ENCODE measurements around the gene SLC51A.
A peak's percentile ranks its signal among the peaks of the same experiment; 100 is the strongest.
"Not testable (repeated sequence)": the region's sequence is repeated elsewhere in the genome, so short reads cannot be mapped to it uniquely, and the experiment has no call there.

The SLC51A gene

DNA sequence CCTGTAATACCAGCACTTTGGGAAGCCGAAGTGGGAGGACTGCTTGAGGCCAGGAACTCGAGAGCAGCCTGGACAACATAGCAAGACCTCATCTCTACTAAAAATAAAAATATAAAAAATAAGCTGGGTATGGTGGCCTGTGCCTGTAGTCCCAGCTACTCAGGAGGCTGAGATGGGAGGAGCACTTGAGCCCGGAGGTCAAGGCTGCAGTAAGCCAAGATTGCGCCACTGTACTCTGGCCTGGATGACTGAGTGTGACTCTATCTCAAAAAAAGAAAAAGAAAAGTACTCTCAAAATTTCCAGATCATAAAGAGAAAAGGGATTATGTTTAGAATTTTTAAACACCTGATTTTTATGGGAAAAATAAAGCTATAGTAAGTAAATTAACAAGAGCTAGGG is 24.1 kb downstream of the SLC51A start:
- no peak for DNase-seq (ENCODE audit: low spot score)

DNA sequence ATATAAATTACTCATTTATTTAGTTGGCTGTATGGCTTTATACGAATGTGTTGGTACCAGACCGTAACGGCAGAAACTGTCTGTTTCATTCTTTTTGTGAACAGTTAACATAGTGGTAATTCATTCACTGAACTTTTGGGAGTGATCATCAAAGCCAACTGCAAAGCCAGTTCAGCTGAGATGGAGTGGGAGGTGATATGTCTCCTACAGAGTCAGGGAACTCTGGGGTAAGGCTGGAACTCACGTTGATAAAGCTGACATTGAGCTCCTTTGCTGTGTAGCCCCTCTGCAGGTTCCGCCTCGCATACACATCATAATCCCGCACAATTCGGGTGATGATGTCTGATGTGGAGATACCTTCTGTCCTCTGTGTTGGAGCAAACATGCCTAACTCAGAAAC is 25.4 kb downstream of the SLC51A start:
- DNase-seq (ENCODE audit: low spot score), result no peak

DNA sequence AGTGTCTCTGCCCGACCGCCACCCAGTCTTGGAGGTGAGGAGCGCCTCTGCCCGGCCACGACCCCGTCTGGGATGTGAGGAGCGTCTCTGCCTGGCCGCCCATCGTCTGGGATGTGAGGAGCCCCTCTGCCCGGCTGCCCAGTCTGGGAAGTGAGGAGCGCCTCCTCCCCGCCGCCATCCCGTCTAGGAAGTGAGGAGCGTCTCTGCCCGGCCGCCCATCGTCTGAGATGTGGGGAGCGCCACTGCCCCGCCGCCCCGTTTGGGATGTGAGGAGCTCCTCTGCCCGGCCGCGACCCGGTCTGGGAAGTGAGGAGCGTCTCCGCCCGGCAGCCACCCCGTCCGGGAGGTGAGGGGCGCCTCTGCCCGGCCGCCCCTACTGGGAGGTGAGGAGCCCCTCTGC is 27.8 kb downstream of the SLC51A start:
- DNase-seq (ENCODE audit: low spot score), result not testable (repeated sequence)

DNA sequence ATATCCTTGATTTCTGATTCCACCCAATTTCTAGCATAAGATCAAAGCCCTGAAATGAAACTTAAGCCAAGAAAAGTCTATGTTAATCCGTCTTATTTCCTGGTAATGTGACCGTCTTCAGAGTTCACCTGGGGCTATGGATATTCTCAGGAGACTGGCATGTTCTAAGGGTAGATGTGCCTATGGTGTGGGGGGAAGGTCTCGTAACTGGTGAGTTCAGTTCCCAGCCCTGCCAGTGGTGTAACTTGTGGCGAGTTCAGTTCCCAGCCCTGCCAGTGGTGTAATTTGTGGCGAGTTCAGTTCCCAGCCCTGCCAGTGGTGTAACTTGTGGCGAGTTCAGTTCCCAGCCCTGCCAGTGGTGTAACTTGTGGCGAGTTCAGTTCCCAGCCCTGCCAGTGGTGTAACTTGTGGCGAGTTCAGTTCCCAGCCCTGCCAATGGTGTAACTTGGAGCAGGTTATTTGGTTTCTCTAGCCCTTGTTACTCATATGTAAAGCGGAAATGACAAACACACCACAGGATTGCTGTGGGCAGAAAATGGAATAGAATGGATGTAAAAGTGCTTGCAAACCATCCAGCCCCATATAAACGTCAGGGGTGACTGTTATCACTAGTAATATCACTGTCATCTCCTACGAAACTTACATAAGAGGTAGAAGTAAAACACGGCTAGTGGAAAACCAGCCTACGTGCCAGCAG is 30.4 kb downstream of the SLC51A start:
- peak; percentile 32 for DNase-seq (ENCODE audit: low spot score)

DNA sequence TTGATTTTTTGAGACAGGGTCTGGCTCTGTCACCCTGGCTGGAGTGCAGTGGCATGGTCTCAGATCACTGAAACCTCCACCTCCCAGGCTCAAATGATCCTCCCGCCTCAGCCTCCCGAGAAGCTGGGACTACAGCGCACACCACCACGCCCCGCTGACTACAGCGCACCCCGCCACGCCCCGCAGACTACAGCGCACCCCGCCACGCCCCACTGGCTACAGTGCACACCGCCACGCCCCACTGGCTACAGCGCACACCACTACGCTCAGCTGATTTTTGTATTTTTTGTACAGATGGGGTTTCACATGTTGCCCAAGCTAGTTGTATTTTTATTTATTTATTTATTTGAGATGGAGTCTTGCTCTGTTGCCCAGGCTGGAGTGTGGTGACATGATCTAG is 35.6 kb downstream of the SLC51A start:
- no peak for DNase-seq (ENCODE audit: low spot score)

DNA sequence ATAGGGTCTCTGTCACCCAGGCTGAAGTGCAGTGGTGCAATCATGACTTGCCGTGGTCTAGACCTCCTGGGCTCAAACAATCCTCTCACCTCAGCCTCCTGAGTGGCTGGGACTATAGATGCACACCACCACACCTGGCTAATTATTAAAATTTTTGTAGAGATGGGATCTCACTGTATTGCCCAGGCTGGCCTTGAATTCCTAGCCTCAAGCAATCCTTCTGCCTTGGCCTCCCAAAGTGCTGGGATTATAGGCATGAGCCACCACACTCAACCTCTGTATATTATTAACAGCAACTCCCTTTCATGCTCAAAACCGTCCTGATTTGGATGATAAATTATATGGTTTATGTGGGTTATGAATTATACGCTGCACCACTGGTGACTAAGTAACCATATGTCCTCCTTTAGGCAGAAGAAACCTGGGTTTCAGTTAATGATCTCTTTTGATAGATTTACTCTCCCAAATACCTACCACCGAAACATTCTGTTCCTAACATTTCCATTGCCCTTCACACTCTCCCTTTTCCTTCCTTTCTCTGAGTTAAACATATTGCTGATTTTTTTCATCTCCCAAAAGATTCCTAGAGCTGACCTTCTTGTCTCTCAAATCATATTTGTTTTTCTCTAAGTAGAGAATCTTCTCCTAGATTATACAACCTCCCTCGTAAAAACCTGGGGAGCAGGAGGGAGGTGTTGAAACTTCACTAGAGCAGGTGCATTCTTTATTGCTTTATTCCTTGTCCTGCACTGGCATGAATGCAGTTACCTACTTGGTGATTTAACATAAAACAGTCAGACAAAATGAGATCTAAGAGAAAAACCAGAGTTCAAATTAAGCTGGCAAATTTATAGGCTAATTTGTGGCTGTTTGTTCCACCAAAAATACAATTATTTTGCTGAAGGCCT is 38.3 kb downstream of the SLC51A start:
- DNase-seq (ENCODE audit: low spot score), result no peak

DNA sequence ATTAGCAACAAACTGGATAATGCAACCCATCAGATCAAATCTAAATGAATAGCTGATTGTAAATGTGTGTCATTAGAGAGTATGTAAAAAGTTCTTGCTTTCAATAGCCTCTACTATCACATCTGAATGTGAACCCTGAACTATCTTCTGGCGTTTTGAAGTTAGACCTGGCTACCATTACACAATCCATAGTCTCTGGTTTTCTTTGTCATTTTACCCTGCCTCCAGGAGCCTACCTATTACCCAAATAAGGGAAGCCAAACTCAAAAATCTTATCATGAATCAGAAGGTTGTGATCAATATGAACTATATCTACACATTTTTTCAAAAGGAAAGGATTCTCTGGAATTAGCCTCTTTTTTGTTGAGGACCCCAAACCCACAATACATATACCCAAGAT is 39.4 kb downstream of the SLC51A start:
- no peak for DNase-seq (ENCODE audit: low spot score)

DNA sequence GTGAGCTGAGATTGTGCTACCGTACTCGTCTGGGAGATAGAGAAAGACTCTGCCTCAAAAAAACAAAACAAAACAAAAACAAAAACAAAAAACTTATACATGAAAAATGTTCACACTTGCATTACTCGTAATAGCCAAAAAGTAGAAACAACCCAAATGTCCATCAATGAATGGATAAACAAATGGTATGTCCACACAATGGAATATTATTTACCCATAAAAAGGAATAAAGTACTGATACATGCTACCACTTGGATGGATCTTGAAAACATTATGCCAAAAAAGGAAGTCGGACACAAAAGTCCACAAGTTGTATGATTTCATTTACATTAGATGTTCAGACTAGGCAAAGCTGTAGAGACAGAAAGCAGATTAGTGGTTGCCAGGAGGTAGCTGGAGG is 44.5 kb downstream of the SLC51A start:
- DNase-seq (ENCODE audit: low spot score), result no peak

DNA sequence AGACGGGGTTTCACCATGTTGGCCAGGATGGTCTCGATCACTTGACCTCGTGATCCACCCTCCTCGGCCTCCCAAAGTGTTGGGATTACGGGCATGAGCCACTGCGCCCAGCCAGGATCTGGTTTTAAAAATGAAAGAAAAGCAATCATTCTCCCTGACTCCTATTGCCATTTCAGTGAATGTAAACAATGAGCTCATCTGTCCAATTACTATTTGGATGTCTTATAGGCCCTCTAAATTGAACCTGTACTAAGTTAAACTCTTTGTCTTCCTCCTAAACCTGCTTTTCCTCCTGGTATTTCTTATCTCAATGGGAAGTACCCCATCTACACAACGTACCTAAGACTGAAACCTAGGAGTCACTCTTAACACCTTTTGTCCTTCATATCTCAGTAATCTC is 47.5 kb downstream of the SLC51A start:
- DNase-seq (ENCODE audit: low spot score), result no peak

DNA sequence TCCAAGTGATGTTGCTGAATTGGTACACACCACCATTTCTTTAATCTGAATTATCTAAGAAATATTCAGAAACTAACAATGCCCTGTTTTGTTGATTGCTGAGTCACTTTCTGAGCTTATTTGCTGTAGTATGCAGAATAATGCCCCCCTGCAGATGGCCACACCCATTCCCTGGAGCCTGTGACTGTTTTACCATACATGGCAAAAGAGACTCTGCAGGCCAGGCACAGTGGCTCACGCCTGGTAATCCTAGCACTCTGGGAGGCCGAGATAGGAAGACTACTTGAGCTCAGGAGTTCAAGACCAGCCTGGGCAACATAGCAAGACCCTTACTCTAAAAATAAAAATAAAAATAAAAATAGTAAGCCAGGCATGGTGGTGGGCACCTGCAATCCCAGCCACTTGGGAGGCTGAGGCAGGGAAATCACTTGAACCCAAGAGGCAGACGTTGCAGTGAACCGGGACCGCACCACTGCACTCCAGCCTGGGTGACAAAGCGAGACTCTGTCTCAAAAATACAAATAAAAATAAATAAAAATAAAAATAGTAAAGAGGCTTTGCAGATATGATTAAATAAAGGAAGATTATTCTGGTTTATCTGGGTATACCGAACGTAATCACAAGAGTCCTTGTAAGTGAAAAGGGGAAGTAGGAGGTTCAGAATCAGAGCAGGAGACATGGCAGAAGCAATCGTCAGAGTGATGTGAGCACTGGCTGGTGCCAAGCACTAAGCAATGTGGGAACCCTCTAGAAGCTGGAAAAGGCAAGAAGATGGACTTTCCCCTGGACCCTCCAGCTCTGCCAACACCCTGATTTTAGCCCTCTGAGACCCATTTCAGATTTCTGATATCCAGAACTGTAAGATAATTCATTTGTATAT is 52.2 kb downstream of the SLC51A start:
- DNase-seq (ENCODE audit: low spot score), result peak; percentile 62

DNA sequence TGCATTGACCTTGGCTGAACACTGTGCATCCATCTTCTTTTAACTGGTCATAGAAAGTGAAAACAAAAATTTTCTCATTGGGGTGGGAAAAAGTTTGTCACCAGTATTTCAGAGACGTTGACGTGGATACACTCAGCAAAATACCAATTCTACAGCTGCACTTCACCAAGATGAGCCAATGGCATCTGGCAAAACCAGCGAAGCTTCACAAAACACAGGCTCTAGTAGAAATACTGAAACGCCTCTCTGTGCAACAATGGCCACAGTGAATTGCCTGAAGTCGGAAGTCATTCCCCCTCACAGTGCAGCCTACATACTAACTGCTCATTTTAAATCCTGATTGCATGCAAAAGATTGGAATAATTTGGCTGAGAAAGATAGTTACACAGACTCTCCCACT is 54.2 kb downstream of the SLC51A start:
- DNase-seq (ENCODE audit: low spot score), result no peak

DNA sequence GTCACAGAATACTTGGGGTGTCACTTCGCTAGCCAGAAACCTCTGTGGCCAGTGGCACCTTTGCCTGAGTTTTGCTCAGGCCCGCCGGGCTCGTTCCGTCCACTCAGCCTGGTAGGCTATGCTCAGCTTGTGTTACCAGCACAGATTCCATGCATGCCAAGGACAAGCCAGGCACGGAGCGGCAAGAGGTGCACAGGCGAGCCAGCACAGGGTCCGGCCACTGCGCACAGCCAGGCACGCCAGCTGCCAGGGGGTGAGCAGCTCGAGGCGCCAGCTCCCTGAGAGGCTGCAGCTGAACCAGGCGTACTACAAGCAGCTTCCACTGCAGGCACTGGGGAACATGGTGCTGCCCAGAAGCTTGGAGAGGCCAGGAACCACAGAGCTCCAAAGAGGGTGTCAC is 56.5 kb downstream of the SLC51A start:
- no peak for DNase-seq (ENCODE audit: low spot score)

DNA sequence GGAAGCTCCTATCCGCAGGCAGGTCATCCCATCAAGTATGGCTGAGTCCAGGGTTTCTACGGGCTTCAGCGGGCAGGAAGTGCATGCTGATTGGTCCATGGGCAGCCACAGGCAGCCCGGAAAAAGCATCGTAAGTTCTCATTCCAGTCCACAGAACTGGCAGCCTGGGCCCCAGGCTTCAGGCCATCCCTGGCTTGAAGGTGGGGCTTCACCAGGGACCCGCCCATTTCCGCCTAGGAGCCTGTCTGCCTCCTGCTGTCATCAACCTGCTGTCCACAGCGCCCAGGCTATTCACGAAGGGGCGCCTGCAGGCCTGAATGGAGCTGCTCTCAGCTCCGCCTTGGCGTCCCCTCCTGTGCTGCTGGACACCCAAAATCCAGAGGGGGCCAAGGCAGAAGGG is 57.3 kb downstream of the SLC51A start:
- DNase-seq (ENCODE audit: low spot score), result no peak

DNA sequence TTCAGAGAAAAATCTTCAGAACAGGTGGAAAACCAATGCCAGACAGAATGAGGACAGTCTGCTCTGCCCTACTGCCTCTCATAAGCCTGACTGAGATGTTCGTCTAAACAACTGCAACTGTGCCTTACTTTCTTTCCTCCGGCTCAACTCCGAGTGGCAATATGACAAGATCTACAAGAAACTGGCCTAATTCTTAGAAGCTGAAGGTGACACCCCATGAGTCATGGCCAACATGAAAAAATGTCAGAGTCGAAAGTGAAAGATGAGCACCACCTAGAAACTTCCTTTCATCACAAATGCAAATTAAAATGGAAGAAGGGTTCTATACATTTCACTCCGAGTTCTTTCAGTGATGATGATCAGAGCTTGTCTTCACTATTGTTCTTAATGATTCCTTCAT is 58.3 kb downstream of the SLC51A start:
- no peak for DNase-seq (ENCODE audit: low spot score)

DNA sequence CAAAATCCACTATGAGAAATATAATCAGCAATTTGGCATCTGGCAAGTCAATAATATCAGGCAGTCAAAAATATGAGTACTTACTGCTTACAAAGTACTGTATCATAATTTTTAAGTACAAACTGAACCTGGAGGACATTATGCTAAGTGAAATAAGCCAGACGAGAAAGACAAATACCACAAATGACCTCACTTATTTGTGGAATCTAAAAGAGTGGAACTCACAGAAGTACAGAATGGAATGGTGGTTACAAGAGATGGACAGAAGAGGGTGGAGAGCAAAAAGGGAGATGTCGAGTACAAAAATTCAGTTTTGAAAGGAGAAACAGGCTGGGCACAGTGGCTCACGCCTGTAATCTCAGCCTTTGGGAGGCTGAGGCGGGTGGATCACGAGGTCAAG is 58.8 kb downstream of the SLC51A start:
- DNase-seq (ENCODE audit: low spot score), result no peak

DNA sequence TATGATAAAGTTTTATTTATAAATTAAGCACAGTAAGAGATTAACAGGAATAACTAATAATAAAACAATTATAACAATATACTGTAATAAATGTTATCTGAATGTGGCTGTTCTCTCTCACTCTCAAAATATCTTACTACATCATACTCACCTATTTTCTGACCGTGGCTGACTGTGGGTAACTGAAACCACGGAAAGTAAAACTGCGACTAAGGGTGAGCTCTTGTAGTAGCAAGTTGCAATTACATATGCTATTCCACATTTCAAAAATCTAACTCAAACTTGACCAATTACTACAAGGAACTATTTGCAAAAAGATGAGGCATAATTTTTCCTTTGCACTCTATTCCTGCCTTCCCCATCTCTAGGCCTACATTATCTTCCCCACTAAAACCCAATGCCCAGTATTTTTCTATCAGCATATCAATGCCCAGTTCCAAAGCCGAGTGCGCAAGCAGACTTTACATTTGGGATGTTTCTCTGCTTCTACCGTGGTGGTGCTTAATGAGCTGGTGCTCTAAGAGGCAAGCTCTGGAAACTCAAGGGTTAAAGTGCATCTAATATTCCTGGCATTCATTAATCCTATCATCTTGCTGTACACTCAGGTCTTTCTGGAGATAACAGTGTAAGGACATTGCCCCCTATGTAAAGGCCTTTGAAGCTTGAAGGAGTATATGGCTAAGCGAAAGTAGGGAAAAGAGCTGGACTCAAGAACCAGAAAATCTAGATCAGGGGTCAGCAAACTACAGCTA is 64.5 kb downstream of the SLC51A start:
- no peak for DNase-seq (ENCODE audit: low spot score)

DNA sequence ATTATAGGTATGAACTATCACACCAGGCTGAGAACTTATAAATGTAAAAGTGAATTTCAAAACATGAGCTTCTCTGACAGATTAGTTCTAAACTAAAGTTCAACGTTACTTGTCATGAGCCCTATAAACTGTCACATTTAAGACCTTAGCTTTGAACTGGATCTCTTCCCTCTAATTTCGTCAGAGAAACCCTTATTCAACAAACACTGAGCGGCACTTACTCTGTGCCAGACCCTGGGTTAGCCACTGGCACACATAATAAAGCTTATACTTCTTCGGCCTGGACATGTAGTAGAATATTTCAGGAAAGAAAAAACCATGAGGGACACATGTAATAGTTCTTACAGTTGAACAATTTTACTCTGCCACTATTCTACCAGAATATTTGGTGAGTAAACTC is 65.6 kb downstream of the SLC51A start:
- no peak for DNase-seq (ENCODE audit: low spot score)
